Inflammatory macrophage (primary cell): Measurements from ENCODE around the gene CPNE6.
A peak's percentile ranks its signal among the peaks of the same experiment; 100 is the strongest.

Source experiments
- DNase-seq, 2 donors: peaks; one replicate each; pipeline ENCODE4 v3.0.0-alpha.2; 2020 to 2022

The CPNE6 gene

DNA sequence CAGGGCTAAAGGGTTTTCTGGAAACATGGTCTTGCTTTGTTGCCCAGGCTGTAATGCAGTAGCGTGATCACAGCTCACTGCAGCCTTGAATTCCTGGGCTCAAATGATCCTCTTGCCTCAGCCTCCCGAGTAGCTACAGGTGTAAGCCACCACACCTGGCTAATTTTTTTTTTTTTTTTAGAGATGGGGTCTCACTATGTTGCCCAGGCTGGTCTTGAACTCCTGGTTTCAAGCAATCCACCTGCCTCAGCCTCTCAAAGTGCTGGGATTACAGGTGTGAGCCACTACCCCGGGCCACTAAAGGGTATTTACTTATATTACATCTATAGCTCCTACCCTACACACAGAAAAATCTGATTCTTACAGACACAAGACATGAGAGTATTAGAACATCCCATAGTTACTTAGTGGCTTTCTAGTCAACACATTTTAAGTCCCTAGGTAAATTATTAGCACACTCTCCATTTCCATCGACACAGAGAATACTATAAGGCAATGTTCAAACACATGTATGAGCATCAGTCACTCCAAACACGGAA, 37.0 kb downstream of the CPNE6 start:
- DNase-seq, result no peak

DNA sequence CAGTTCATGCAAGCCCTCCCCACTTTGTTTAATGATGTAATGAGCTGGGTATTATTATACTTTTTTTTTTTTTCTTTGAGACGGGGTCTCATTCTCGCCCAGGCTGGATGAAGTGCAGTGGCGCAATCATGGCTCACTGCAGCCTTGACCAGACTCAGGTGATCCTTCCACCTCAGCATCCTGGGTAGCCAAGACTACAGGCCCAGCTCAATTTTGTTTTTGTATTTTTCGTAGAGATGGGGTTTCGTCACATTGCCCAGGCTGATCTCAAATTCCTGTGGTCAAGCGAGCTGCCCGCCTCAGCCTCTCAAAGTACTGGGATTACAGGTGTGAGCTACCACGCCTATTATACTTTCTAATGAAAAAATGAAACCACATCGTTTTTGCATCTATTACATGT, 38.7 kb downstream of the CPNE6 start:
- DNase-seq, result no peak

DNA sequence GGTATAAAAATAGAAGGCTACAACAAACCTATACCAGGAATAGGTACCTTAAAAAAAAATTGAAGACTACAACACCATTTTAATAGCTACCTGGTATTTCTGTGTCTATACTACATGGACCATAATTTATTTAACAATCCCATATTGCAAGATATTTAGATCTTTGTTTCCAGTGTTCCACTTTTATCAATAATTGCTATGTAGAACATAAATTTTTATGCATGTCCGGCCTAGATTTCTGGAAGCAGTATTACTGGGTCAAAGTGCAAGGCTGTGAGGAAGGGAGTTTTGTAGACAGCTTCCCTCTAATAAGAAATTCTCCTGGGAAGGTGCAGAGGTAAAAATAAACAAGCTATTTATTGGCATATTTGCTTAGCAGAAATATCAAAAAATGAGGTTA, 39.2 kb downstream of the CPNE6 start:
- DNase-seq, result no peak

DNA sequence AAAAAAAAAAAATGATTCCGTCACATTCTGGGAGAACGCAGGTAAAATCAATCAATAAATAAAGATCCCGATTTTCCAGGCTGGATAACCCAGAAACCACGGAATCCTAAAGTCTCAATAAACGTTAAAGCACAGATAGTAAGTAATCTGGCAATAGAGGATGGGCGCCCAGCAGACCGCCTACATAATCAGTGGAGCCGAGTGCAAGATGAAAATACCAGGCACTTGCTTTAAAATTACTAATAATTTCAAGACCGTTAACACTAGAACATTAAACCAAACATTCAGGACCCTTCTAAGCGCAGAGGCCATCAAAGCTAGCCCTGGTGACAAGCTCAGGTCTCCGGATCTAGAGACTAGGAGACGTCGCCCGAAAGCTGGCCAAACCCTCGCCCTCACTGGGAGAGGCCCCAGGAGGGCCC, 42.0 kb downstream of the CPNE6 start:
- DNase-seq, result no peak

- peak; percentile 97 to 98 for DNase-seq
Measured at GRCh38 chr14:24113801-24114531, 42.6 kb downstream of the CPNE6 start.

DNA sequence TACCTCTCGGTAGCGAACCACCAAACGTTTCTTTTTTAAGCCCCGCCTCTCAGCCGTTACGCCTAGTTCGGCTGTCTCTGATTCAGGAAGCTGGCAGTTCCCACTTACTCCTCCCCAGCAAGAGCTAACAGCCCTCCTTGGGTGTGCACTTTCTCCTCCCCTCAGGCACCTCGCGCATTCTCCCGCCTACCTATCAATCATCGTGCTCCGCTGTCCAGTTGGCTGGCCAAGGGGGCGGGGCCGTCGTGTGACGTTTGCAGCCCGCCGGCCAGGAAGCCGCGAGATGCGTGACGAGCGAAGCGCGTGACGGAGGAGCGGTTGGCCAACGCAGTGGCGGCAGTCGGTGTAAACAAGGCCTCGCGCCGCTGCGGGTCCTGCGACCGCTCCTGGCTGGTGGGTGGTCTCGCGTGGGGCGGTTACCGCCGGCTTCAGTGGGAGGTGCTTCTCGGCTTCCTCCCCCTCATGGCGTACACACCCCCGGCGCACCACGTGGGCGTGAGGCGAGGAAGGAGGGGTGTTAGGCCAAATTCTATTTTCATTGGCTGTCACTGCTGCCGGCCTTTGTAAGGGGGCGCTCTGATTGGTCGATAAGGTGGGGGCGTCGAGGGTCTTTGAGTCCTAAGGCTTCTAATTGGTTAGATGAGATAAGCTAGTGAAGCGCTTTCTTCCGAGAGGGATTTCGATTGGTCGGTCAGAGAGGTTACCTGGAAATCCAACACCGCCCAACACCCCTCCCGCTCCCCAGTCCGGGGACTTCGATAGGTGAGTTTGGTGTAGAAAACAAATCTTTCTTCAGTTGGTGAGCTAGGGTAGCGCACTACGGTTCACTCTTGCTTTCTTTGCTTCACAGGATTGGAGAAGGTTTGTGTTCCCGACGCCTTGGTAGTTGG, 43.4 kb downstream of the CPNE6 start, which contains the start of the genes DCAF11 and NRL:
Gene DCAF11 (plus strand): TSS at position 246 of the 890 bp plus-strand sequence. CDS start 818 bp downstream, outside the sequence.
Gene NRL (minus strand): TSS at position 418 of the 890 bp plus-strand sequence. CDS start 32,101 bp downstream, outside the sequence.
- peak; percentile 100 for DNase-seq

DNA sequence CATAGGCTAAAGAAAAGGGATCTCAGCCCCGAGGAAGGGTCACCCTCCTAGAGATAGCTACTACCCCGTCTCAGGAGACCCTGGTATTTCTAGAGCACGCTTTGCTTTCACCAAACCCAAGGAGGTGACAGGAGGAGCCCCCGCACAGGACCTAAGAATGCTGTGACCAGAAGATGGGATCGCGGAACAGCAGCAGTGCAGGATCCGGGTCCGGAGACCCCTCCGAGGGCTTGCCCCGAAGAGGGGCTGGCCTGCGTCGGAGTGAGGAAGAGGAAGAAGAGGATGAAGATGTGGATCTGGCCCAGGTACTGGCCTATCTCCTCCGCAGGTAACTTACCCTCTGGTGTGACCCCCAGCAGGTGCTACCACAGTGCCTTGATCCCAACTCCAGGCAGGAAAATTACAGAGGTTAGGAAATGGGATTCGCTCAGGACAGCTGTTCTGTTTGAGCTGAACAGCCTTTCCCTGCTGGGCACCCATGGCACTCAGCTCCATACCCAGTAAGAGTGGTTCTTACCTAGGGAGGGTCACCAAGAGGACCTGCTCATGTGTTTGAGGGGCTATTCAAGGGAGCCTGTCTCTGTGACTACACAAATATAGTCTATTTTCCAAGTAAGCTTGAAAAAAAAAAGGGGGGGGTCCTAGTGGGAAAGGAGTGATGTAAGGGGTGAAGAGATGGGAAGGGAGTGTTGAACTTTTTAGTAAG, 44.2 kb downstream of the CPNE6 start:
- no peak for DNase-seq

GRCh38 chr14:24116128-24116814, 44.9 kb downstream of the CPNE6 start:
- no peak for DNase-seq

DNA sequence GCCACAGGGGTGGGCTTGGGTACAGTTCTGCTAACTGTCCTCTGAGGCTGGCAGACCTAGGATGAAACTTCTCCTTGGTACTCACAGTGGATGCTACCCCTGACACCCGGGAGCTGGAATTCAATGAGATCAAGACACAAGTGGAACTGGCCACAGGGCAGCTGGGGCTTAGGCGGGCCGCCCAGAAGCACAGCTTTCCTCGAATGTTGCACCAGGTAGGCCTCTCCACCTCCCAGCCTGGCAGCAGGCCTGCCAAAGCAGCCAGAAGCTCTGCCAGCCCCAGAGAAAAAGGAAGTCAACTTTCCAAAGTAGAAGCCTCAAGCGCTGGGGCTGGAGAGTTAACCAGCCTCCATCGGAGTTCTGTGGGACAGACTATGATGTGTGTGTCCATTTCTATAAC, 45.8 kb downstream of the CPNE6 start:
- no peak for DNase-seq

- DNase-seq, result no peak
Measured at GRCh38 chr14:24119691-24120090, 48.3 kb downstream of the CPNE6 start.

- no peak for DNase-seq
Measured at GRCh38 chr14:24121210-24121609, 49.8 kb downstream of the CPNE6 start.

- no peak for DNase-seq
Measured at GRCh38 chr14:24122416-24122815, 51.1 kb downstream of the CPNE6 start.

DNA sequence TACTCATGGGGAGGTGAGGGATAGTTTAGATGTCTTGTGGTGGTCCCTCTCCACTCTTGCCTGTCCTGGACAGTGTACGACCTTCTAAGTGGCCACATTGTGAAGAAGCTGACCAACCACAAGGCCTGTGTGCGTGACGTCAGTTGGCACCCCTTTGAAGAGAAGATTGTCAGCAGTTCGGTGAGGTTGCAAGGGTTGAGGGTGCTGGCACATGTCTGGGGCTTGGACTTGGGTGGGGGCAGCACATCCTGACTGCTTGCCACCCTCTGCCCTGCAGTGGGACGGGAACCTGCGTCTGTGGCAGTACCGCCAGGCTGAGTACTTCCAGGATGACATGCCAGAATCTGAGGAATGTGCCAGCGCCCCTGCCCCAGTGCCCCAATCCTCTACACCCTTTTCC, 51.5 kb downstream of the CPNE6 start:
- no peak for DNase-seq

DNA sequence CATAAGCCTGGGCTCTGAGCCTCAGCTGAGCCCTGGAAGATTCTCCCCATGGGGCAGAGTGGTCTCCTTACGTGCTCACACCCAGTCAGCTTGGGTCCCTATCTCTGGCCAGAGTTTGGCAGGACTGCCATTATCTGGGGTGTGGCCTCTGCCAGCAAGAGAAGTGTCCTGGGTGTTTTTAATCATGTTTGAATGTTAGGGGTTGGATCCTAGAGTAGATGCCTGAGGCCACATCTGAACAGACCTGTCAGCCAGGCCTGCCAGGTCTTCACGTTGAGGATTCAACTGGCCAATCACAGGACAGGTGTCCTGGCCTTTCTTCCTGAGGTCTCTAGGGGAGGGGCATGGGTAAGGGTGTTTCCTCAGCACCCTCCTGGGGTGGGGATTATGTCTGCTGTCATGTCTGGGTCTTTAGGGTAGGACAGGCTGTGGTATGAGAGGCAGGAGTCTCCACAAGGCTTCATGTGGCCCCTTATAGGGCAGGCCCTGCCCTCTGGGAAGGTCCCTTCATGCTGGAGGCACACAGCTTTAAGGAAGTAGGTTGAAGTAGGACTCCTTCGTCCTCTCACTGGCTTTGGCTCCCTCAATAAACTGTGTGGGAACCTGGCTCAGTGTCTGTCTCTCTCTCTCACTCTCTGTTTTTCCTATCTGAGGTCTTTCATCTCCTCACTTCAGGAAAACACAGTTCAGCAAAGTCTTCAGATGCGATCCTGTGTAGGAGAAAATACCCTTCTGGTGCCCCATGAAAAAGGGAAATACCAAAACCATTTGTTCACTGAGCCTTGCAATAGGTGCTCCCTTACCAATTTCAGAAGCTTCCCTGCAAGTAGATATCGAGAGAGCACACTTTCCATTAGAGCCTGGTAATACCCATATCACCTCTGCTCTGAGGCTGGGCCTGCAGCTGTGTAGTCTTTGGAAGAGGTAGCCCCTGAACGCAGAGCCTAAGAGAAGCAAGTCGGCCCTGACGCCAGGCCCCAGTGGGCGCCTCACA, 52.4 kb downstream of the CPNE6 start:
- DNase-seq, result no peak

- DNase-seq, result no peak
Measured at GRCh38 chr14:24126939-24127338, 55.6 kb downstream of the CPNE6 start.

- no peak for DNase-seq
Measured at GRCh38 chr14:24127673-24128072, 56.3 kb downstream of the CPNE6 start.
